Measurements from ENCODE around the gene TMCO6.
"Not testable (repeated sequence)": the region's sequence is repeated elsewhere in the genome, so short reads cannot be mapped to it uniquely, and the experiment has no call there.

TMCO6 gene

DNA sequence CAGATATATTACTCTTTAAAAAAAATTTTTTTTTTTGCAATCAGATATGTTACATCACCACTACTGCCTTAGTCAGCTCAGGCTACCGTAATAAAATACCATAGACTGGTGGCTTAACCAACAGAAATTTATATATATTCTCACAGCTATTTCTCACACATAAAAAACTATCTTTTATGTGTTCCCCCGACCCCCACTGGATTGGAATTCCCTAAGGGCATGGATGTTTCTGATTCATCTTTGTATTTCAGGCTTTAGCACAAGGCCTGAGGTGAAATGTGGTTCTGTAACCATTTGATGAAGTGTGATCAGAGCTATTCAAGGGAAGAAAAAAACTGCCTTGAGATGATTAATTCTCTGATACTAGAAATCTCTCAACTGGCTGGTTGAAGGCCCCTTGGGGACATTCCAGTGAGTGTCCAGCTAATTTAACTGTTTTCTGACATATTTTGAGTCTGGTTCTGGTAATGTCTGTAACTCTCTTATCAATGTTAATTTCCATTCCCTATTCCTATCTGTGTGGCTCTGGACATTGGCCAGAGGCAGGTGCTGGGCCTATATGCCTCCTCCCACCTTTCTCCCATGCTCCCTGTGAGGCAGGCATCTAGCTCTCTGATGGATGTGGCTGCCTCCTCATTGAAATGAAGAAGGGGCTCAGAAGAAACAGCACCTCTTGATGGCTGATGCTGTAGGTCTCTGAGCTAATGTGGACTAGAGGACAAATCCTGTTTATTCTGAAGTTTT, 8.8 kb upstream of the TMCO6 start:
- no peak for DNase-seq (ENCODE audit: low read depth)

DNA sequence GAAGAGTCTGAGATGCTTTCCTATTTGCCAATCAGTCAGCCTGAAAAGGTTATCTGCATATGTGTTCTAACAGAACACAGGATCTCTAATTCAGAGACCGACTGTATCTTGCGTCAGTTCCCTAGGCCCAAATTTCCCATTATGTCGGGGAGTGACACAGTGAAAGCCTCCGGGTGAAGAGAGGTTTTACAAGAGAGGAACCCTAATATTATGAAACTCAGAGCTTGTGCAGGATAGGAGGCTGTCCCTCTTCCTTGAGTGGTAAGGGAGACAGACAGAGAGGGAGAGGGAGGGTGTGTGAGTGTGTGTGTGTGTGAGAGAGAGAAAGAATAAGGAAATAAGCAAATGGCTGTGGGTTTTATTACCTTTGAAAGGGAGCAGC, 8.2 kb upstream of the TMCO6 start:
- DNase-seq (ENCODE audit: low read depth), result no peak

DNA sequence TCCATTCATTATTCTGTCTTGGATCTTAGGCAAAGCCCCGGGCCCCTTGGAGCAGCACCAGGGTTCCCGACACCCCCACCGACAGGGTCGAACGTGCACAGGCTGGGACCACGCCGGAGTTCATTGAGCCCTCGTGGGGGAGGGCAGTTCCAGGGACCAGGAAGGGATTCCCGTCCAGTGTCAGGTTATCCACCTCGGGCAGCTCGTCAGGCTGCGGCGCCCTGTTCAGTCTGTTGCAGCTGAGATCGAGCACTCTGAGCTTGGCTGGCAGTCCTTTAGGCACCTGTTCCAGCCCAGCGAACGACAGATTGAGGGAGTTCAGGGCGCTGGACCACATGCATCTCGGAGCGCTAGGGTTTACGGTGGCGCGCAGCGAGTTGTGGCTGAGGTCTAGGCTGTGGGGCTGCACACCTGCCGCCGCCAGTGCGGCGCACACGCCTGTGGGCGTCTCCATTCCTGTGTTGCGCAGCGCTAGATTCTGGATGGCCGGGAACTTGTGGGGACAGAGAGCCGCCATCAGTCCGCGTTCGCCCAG, 7.4 kb upstream of the TMCO6 start:
- no peak for DNase-seq (ENCODE audit: low read depth)

DNA sequence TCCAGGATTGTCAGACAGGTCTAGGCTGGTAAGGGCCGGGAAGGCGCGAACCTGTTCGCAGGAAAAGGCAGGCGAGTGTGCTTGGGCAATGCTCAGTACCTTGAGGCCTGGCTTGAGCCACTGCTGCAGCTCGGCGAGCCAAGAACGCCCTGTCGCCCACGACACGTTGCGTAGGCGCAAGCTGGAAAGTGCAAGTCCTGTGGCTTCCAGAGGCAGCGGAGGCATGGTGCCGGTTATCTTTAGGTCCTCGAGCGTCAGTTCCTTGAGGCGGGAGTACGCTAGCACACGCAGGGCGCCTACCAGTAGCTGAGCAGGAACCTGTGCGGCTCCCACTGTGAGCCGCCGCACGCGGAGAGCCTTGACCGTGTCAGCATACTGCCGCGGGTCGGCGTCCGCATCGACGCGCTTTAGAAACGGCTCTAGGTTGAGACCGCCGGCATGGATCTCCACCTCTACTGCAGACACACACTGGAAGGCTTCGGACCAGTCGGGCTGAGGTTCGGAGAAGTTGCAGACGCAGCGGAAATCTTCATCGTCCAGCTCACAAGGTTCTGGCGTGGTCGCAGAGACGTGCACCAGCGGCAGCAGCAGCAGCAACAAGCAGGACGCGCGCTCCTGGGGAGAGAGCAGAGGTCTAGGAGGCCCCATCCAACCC, 6.8 kb upstream of the TMCO6 start:
- DNase-seq (ENCODE audit: low read depth), result no peak

DNA sequence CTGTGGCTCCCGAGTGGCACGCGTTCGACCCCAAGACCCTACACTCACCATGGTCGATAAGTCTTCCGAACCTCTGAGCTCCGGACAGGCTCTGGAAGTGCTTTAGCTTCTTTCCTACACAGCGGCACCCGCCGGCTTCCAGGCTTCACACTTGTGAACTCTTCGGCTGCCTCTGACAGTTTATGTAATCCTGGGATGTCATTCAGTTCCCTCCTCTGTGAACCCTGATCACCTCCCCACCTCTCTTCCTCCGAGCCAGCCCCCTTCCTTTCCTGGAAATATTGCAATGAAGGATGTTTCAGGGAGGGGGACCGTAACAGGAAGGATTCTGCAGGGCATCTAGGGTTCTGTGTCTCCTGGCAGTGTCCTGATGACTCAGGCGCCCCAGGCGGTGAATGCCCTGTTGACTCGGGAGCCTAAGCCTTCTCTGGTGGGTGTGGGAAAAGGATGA, 6.2 kb upstream of the TMCO6 start, which contains the start of gene CD14:
Gene CD14, minus strand, starts transcription at position 155 of the 451 bp plus-strand sequence. Its CDS starts 104 bp downstream, at position 51.
- DNase-seq (ENCODE audit: low read depth), result no peak

DNA sequence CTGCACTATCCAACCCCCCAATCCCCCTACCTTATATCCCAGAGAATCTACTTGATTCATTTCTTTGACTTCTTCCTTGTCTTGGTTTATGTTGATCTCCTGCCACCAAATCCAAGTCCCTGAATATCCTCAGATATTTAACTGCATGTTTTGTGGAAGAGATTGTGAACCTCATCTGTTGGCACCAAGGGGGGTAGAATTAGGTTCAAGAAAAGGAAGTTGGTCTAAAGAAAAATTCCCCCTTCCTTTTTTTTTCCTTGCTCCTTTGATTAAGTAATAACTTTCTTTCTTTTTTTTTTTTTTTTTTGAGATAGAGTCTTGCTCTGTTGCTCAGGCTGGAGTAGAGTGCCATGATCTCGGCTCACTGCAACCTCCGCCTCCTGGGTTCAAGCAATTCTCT, 5.8 kb upstream of the TMCO6 start:
- no peak for DNase-seq (ENCODE audit: low read depth)

DNA sequence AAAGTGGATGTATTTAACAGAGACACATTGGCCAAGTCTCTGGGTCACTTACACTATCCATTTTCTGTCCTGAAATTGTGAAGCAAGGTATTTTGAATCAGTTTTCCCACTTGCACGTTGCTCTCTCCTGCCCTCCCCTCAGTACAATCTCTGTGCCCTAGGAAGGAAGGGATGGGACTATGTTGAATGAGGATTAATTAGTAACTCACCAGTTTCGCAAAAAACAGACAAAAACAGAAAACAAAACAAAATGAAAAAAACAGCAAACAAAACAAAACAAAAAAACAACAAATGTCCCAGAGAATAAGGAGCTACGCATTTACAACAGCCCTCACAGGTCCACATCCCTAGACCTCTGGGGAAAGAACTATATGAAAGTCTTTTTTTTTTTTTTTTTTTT, 5.1 kb upstream of the TMCO6 start:
- no peak for DNase-seq (ENCODE audit: low read depth)

DNA sequence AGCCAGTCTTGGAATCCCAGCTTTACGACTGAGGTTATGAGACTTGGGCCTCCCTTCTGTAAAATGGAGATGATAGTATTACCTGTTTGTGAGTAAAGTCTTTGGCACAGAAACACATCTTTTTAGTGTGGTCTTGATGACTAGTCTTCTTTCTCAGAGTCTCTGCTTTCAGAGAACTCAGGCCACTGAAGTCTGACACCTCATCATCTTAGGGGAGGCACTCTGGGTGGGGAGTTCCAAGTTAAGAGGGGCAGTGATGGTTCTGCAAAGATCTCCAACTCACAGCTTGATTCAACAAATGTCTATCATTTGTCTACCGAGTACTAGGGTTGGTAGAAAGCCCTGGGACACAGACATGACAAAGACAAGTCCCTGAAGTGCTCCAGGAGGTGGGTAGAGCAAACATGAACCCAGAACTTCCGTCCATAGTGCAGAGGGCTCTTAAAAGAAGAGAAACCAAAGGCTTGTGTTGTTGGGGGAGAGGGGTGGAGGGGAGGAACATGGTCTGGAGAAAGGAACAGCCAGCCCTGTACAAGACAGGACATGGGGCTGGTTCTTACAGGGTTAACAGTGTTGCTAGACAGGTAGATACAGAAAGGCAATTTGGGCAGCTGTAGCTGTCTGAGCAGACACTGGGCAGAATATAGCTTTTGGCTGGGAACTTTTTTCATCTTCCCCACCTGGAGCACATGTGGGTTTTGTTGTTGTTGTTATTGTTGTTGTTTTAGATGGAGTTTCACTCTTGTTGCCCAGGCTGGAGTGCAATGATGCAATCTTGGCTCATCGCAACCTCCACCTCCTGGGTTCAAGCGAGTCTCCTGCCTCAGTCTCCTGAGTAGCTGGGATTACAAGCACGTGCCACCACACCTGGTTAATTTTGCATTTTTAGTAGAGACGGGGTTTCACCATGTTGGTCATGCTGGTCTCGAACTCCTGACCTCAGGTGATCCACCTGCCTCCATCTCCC, 3.7 kb upstream of the TMCO6 start:
- no peak for DNase-seq (ENCODE audit: low read depth)

DNA sequence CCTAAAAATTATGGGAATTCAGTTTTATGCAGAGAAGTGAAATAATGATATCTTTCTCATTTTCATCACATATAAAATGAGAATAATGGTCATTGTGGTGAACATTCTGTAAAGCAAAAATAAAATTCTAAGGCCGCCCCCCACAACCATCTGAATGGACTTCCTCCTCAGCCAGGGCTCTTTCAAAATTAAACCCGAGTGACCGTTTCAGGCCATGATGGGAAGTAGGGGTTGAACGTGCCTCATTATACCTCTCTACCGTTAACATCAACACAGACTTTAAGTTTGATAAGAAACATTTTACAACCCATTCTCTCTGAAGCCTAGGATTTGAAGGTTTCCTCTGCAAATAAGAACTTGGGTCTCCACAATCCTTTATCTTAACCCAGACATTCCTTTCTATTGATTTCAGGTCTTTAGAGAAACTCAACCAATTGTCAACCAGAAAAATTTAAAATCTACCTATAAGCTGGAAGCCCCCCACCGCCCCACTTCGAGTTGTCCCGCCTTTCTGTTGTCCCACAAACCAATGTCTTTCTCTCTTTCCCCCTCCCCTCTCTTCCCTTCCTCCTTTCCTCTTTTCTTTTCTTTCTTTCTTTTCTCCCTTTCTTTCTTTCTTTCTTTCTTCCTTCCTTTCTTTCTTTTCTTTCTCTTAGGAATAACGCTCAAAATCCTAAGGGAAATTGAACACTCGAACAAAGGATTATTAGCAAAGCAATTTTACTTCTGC, 1.7 kb upstream of the TMCO6 start:
- DNase-seq (ENCODE audit: low read depth), result no peak

DNA sequence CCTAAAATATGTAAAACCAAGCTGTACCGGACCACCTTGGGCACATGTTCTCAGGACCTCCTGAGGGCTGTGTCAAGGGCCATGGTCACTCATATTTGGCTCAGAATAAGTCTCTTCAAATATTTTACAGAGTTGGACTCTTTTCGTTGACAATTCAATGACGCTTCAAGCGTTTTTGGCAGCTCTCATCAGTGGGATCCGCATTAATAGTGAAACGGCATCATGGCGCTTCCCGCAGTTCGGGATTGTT, 428 bp upstream of the TMCO6 start:
- not testable (repeated sequence) for DNase-seq (ENCODE audit: low read depth)

DNA sequence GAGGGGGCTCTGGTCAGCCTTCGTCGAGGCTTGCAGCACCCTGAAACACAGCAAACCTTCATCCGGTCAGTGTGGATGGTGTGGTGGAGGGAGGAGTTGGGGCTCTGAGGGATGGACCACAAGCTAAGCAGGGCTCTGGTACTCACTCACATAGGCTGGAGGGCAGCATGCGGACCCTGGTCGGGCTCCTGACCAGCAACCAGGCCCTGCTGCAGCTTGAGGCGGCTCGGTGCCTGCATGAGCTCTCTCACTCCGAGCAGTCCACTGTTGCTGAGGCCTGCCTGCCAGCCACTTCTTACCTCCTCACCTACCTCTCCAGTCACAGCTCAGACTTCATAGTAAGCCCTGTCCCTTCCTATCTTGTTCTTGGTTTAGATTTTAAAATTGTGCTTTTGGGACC, 2.5 kb downstream of the TMCO6 start:
- no peak for DNase-seq (ENCODE audit: low read depth)

DNA sequence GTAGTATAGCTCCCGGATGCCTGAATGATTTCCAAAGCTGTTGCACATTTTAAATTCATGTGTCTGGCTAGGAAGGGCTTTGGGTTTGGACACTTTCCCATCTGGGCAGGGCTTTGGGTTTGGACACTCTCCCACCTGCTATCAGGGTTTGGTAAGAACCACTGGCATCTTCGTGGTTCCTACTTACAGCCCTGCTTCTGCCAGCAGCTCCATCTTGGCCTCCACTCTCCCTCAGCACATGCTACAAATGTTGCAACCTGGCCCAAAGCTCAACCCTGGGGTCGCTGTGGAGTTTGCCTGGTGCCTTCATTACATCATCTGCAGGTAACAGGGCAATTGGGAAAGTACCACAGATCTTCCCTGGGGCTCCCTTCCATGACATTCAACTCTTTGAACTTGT, 3.5 kb downstream of the TMCO6 start:
- DNase-seq (ENCODE audit: low read depth), result no peak

DNA sequence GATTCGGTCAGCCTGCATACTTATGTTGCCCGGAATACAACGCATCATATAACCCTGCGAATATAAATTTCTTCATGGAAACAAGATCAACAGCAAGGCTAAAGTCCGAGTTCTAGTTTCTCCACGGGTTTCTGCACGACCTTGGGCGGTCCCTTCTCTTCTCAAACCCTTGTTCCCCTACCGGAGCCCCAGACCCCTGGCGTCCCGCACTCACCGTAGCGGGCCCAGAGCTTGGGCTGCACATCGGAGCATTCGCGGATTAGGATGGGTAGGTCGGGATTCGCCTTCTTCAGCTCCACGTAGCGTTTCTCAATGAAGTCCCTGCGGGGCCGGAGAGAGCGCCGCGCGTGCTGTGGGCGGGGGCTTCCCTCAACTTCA, 7.8 kb downstream of the TMCO6 start:
- DNase-seq (ENCODE audit: low read depth), result no peak

DNA sequence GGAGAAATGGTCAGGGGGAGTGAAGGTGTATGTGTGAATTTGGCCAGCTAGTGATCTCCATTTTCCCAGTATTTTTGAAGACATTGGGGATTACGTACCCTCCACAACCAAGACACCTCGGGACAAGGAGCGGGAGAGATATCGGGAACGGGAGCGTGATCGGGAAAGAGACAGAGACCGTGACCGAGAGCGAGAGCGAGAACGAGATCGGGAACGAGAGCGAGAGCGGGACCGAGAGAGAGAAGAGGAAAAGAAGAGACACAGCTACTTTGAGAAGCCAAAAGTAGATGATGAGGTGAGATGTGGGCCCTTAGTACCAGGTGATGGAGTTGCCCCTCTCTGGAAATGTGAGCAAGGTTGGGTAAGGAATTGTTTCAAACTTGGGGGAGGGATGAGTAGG, 19.6 kb downstream of the TMCO6 start:
- no peak for DNase-seq (ENCODE audit: low read depth)

DNA sequence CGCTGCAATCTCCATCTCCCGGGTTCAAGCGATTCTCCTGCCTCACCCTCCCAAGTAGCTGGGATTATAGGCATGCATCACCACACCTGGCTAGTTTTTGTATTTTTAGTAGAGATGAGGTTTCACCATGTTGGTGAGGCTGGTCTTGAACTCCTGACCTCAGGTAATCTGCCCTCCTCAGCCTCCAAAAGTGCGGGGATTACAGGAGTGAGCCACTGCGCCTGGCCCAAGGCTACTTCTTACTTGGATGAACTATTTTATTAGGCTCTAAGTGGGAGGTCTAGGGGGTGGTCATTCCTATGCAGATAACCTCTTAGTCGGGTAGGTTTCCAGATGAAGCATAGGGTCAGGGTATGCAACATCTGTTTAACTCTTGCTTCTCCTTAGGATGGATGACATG, 21.1 kb downstream of the TMCO6 start:
- DNase-seq (ENCODE audit: low read depth), result not testable (repeated sequence)

DNA sequence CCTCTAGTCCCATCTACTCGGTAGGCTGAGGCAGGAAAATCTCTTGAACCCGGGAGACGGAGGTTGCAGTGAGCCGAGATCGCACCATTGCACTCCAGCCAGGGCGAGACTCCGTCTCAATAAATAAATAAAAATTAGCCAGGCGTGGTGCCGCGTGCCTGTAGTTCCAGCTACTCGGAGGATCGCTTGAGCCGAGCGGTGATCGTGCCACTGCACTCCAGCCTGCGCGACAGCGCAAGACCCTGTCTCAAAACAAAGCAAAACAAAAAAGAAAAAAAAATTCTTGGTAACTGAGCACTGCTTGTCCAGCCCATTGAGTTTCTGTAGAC, 24.7 kb downstream of the TMCO6 start:
- no peak for DNase-seq (ENCODE audit: low read depth)

DNA sequence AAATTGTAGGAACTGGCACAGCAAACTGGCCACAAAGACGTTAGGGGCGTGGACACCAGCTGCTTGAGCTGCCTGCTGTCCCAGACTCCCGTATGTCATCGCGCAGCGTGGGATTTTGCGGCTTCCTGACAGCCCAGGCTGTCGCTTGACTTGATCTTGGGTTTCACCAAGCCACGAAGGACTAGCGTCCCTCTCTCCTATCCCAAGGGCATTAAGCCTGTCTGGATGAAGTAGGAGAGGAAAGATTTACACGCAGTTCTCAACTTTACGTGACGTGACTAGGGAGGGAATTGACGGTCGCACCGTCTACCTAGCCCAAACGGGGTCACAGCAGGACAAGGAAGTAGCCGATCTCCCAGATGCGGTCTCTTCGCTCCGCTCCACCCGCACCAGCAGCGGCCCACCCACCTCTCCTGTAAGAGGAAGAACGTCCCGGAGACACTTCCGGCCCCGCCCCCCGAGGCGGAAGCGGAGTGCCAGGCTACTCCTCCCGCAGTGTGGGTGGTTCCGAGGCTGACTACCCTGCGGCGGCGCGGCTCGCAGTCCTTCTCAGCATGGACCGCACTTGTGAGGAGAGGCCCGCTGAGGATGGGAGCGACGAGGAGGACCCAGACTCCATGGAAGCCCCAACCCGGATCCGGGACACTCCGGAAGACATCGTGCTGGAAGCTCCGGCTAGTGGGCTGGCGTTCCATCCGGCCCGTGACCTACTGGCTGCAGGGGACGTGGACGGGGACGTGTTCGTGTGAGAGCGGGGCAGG, 25.3 kb downstream of the TMCO6 start, which contains the start of gene WDR55:
Gene WDR55, plus strand, starts transcription at position 546 of the 761 bp plus-strand sequence. Its CDS starts 9 bp downstream, at position 555.
- peak; percentile 78 for DNase-seq (ENCODE audit: low read depth)

DNA sequence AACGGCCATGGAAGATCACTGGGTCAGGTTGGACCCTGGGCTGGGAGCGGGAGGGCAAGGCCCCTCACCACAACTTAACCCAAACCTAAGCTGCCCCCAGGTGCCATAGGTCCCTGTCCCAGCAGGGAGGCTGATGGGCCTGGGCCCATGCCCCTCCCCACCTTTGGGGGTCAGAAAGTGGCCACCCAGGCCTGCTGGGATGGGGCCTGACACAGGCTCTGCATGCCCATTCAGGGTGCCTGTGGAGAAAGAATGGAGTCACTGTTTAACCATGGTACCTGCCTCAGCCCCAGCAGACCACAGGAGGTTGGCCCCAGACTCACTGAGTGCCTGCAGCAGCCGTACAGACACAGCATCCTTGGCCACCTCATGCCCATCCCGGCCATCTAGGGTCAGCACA, 31.8 kb downstream of the TMCO6 start:
- DNase-seq (ENCODE audit: low read depth), result not testable (repeated sequence)

DNA sequence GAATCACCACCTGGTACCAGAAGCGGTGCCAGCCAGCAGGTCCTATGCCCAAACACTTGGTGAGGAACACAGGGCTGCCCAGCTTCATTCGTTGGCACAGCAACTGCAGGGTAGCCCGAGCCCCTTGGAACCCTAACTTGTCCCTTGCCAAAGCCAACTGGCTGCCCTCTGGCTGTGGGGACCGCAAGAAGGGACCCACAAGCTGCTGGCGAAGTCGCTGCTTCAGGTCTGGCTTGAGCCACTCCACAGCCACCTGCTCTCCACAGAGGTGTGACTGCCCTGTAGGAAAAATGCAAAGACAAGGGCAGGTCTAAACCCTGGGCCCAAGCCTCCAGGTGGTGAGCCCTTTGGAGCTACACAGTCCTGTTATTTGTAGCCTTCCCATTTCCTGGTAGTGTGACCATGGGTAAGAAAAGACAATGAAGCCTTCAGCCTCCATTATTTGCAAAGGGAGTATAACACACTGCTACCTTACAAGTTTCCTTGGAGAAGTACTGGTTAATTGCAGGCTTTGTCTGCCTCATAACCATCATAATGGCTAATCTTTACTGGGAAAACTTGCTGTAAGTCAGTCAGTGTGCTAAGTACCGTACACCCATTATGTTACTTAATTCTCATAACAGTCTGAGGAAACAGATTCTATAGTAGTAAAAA, 32.3 kb downstream of the TMCO6 start:
- DNase-seq (ENCODE audit: low read depth), result no peak

DNA sequence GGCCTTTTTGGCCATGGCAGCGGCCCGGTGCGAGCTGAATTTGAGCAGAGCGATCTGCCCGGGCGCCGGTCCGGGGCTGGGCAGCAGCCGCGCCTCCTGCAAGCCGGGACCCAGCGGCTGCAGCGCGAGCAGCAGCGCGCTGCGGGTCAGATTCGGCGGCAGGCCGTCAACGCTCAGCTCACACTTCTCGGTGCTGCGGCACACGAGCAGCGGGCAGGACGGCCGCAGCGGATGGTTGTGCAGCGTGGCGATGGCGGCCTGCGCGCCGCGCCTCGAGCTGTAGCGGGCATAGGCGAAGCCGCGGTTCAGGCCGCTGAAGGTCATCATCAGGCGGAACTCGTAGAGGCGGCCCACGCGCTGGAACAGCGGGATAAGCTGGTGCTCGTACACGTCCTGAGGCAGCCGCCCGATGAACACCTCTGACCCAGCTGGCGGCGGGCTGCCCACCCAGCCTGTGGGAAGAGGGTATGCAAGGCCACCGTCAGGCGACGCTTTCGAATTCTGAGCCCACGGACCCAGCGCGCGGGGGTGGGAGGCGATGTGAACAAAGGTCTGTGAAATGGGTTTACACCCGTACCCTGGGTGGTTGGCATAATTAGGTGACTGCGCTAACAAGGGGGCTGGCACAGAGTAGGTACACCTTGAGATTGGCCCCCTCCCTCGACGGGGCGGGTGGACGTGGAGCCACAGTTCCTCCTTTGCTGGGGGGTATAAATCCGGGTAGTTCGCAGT, 33.4 kb downstream of the TMCO6 start:
- DNase-seq (ENCODE audit: low read depth), result no peak

Measured in HS-5 (cell line).